Transverse colon (tissue), 4 donors: ENCODE data around the gene CDHR2. TPM values are rescaled to one million over a fixed set of nuclear protein-coding genes. Genes with fewer than 3 reads are reported as not detected.

ENCODE experiments used
- small RNA-seq, 4 donors: library from RNA; depleted of rRNA; stranded (forward); fragments of <200 nt; gene quantifications; one replicate each; pipeline ENCODE3, GENCODE V24; 2016
- total RNA-seq, 4 donors: library from RNA; depleted of rRNA; stranded (reverse); fragments of >200 nt; gene quantifications; one replicate each; pipeline ENCODE4 v1.1.0, GENCODE V29; 2016

Gene CDHR2
- total RNA-seq, 4 donors from 2014 or later: 15.5 to 257 (median 104) TPM

Small RNA genes within 50 kb of the gene (small RNA-seq; reads per million reads assigned to genes)
- gene MIR4281 (0 reads per million in 4 donors), gene RF00019 (0 reads per million in 4 donors), gene RN7SL684P (0 to 0.55 (median 0.06) reads per million in 4 donors)

Other genes starting within 250 kb of the CDHR2 start
- gene KIAA1191, start 187.6 kb upstream of the CDHR2 start, total RNA-seq: 100 to 1,000 TPM in 3 of 4 donors, 10 to 100 TPM in 1; 80.8 to 157 (median 111) TPM
- gene ARL10, start 183.9 kb upstream of the CDHR2 start, total RNA-seq: 1 to 10 TPM; 1.1 to 4.9 (median 2.6) TPM
- 10 to 100 TPM in 1 of 4 donors, 1 to 10 TPM in 3; 1.8 to 12.7 (median 8.5) TPM for gene NOP16, start 160.7 kb upstream of the CDHR2 start, total RNA-seq
- 100 to 1,000 TPM; 158 to 320 (median 207) TPM for gene HIGD2A, start 160.6 kb upstream of the CDHR2 start, total RNA-seq
- gene CLTB, start 132.8 kb upstream of the CDHR2 start, total RNA-seq: 100 to 1,000 TPM; 167 to 272 (median 265) TPM
- gene FAF2, start 101.0 kb upstream of the CDHR2 start, total RNA-seq: 10 to 100 TPM in 3 of 4 donors, 1 to 10 TPM in 1; 3.8 to 32.4 (median 26.5) TPM
- gene RNF44, start 11.9 kb upstream of the CDHR2 start, total RNA-seq: 10 to 100 TPM; 43.8 to 65.6 (median 54.8) TPM
- gene GPRIN1, start 60.8 kb downstream of the CDHR2 start, total RNA-seq: 1 to 10 TPM; 1.6 to 9.7 (median 3.6) TPM
- gene SNCB, start 81.2 kb downstream of the CDHR2 start, total RNA-seq: not detected
- not detected for gene EIF4E1B, start 81.3 kb downstream of the CDHR2 start, total RNA-seq
- gene TSPAN17, start 98.1 kb downstream of the CDHR2 start, total RNA-seq: 100 to 1,000 TPM in 1 of 4 donors, 10 to 100 TPM in 3; 27.2 to 227 (median 36.1) TPM